LHCN-M2 (cell line): ENCODE results near the gene MYO5A. TPM values are rescaled to one million over a fixed set of nuclear protein-coding genes. Genes with fewer than 3 reads are reported as not detected.
"Not testable (repeated sequence)": the region's sequence is repeated elsewhere in the genome, so short reads cannot be mapped to it uniquely, and the experiment has no call there.

Source experiments
- DNase-seq: peaks from one replicate; pipeline ENCODE4 v3.0.0-alpha.2; 2012; ENCODE audit warnings: low read depth
- total RNA-seq: library from RNA; depleted of rRNA; stranded (reverse); fragments of >200 nt; gene quantifications from 2 replicates; pipeline ENCODE4 v1.2.3, GENCODE V29; 2014

The MYO5A gene
- total RNA-seq, 1 experiment from 2014 or later = 51.9 TPM

DNA sequence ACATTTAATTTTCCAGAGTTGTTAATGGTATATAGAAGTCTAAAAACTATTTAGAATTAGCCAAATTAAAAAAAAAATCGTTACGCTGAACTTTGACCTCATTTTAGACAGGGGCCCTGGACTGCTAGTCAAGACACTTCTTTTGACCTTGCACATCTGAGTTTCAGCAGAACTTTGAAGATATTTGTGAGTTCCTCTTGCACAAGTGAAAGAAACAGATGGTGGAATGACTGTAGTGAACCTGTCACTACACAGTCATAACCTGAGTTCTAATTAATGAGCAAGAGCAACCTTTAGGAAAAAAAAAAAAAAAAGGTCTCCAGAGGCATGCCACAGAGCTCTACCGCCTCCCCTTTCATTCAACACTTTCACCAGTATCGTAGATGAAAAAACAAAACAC, 238.4 kb downstream of the MYO5A start:
- no peak for DNase-seq

DNA sequence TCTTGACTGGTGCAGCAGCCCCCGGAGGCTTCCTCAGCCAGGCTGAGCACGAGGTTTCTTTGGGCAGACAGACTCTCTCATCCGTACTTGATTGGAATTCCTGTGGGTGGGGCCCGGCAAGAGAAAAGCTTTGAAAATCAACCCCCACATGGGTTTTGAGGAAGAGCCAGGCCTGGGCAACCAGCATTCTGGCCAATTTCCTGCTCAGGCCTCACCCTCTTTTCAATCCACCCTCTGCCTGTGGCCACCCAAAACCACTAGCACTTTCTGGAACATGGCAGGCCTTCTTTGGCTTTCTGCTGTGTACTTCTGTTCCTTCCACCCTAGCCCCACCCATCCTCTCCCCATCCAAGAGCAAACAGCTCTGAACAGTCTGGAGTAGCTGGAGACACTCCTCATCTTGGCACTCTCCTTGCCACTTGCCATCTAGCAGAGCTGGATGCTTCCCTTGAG, 239.0 kb downstream of the MYO5A start:
- no peak for DNase-seq

DNA sequence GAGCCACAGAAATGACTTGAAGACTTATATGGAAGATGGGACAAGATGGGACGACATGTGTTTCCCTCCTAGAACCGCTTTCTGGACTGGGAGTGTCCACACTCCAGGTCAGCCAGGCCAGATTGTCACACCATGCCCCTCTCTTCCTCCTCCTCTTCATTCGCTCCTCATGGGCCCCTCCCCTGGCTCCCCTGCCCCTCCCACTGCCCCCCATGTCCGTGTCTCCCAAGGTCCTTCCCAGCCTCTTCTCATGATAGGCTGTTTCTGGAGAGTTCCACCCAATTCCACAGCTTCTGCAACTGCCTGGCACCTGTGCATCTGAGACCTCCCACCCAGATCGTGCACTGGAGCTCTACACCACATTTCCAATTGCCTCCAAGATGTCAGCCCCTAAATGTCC, 239.7 kb downstream of the MYO5A start:
- no peak for DNase-seq

DNA sequence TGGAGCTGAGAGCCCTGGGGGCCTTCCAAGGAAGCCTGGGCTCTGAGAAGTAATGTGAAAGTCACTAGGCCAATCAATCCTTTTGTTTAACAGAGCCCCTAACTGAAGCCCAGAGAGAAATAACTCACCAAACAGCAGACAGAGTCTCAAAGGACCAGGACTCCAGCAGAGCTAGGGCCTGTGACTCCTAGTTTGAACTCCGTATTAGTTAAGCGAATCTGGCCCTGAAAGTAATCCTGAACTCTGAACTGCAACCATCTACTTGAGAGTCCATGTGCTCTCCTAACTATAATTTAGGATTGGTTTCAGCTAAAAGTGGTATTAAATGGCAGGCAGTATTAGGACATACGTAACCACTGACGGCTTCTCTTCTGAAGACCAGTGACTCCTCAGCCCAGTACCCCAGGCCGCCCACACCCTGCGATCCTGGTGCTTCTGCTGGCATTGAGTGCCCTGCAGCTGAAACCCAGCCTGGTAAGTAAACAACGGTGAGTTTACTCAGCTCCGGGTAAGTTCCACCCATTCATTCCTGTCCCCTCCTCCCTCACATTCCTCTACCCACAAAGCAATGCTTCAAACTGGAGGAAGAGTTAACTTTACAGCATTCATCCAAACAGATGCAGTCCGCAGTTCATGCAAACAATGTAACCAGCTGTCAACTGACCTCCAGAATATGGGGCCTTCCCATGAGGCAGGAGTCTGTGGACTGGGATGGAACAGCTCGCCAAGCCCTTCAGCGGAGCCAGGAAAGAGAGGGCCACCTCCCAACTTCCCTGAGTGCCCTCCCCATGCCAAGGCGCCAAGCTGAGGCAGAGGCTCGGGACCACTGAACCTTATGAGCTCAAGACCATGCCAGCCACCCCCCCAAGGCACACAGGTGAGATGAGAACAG, 240.4 kb downstream of the MYO5A start:
- no peak for DNase-seq

- no peak for DNase-seq
These were observed 241.6 kb downstream of the MYO5A start for GRCh38 chr15:52287114-52287513.

DNA sequence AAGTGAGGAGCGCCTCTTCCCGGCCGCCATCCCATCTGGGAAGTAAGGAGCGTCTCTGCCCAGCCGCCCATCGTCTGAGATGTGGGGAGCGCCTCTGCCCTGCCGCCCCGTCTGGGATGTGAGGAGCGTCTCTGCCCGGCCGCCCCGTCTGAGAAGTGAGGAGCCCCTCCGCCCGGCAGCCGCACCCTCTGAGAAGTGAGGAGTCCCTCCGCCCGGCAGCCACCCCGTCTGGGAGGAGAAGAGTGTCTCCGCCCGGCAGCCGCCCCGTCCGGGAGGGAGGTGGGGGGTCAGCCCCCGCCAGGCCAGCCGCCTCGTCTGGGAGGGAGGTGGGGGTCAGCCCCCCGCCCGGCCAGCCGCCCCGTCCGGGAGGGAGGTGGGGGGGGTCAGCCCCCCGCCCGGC, 242.7 kb downstream of the MYO5A start:
- not testable (repeated sequence) for DNase-seq

- no peak for DNase-seq
These were observed 244.5 kb downstream of the MYO5A start for GRCh38 chr15:52284164-52284563.

GRCh38 chr15:52283281-52283680, 245.4 kb downstream of the MYO5A start:
- no peak for DNase-seq

- no peak for DNase-seq
These were observed 246.3 kb downstream of the MYO5A start for GRCh38 chr15:52282418-52282817.

DNA sequence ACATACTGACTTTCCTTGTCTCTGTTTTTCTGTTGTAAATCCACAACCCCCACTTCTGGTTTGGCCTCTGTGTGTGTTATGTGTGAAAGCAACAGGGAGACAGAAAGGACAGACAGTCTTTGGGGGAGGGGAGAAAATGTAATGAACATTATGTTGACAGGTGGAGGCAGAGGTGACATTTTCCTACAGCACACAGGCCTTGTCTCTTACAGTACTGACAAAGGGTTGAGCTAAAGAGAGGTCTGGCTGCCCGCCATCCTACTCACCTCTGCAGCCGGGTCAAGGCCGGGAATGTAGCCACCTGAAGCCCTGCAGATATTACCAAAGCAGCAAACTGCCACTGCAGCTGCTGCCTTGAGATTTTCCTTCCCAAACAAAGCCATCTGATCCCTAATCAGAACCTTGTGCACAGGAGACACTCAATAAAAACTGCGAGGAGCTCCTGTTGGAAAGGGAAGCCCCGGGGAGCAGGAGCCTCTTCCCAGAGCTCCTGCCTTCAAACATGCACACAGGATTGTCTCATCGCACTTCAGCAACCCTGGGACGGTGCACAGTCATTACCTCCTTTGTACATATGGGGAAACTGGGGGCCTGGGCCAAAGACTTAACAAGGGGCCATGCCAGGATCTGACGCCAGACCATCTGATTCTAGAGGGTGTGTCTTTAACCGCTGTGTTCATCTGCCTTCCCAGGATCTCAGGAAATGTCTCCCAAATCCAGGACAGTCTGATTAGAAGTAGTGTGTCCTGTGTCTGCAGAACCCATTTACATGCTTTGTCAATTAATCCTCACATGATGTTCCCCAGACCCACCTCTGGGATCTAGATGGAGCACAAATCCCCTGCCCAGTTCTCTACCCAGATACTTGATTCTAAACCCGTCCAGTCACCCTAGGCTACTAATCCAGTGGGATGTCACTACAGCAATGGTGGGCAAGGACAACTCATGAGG, 247.3 kb downstream of the MYO5A start:
- no peak for DNase-seq

- no peak for DNase-seq
These were observed 248.2 kb downstream of the MYO5A start for GRCh38 chr15:52280326-52281084.

GRCh38 chr15:52278636-52279367, 249.9 kb downstream of the MYO5A start:
- no peak for DNase-seq

DNA sequence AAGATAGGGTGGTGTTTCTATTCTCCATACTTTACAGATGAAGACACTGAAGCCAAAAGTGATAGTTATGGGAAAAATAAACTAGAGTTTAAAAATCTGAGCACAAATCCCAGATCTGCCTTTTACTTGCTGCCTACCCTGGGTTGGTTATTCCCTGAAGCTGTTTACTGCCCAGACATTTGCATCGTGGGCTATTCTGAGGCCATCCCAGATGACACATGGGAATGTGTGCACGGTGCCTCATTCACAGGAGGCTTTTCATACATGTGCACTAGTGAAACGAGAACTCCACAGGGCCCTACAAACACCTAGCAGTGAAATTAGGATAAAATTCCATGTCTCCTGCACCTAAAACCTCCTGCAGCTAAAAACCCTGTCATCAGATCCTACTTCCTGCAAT, 250.5 kb downstream of the MYO5A start:
- DNase-seq = no peak

- no peak for DNase-seq
These were observed 251.1 kb downstream of the MYO5A start for GRCh38 chr15:52277575-52277974.

GRCh38 chr15:52276256-52276770, 252.4 kb downstream of the MYO5A start:
- no peak for DNase-seq

- no peak for DNase-seq
These were observed 265.0 kb downstream of the MYO5A start for GRCh38 chr15:52263563-52264282.

DNA sequence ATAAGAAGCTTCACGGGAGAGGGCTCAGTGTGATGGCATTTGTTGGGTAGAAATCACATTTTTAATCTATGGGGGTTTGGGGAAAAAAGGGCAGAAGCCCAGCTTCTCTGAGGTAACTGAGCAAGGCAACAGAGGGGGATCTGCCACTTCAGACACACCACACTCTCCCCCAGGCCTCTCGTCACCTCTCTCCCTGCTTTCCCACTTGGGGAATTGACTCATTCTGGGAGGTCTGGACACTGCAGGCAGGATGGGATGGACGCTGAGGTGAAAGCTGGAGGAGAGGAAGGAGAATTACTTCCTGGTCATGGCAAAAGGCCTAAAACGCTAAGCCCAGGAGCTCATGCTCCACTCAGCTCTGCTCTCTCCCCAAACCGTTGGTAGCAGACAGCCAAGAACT, 266.3 kb downstream of the MYO5A start:
- no peak for DNase-seq

GRCh38 chr15:52261498-52262242, 267.0 kb downstream of the MYO5A start:
- peak; percentile 73 for DNase-seq

GRCh38 chr15:52261026-52261425, 267.7 kb downstream of the MYO5A start:
- DNase-seq = no peak
